Activated CD8-positive, alpha-beta memory T cell treated with anti-CD3 and anti-CD28 coated beads, Interleukin-2, amount 50 U/mL, for 4 hours (primary cell): Measurements from ENCODE around the gene NDUFV2.
"Not testable (repeated sequence)": the region's sequence is repeated elsewhere in the genome, so short reads cannot be mapped to it uniquely, and the experiment has no call there.

ENCODE experiments used
- DNase-seq: peaks from one replicate; pipeline ENCODE4 v3.0.0-alpha.2; 2020

The NDUFV2 gene

DNA sequence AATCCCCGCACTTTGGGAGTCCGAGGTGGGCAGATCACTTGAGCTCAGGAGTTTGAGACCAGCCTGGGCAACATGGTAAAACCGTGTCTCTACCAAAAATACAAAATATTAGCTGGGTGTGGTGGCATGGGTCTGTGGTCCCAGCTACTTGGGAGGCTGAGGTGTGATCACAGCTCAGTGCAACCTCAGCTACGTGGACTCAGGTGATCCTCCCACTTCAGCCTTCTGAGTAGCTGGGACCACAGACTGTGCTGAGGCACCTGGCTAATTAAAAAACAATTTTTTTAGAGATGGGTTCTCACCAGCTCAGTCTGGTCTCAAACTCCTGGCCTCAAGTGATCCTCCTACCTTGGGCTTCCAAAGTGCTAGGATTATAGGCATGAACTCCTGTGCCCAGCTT lies 57.5 kb downstream of the NDUFV2 start:
- no peak for DNase-seq

DNA sequence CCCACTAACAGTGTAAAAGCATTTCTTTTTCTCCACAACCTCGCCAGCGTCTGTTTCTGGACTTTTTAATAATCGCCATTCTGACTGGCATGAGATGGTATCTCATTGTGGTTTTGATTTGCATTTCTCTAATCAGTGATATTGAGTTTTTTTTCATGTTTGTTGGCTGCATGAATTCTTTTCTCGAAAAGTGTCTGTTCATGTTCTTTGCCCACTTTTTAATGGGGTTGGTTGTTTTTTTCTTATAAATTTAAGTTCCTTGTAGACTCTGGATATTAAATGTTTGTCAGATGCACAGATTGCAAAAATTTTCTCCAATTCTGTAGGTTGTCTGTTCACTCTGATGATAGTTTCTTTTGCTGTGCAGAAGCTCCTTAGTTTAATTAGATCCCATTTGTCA lies 60.2 kb downstream of the NDUFV2 start:
- DNase-seq = not testable (repeated sequence)

DNA sequence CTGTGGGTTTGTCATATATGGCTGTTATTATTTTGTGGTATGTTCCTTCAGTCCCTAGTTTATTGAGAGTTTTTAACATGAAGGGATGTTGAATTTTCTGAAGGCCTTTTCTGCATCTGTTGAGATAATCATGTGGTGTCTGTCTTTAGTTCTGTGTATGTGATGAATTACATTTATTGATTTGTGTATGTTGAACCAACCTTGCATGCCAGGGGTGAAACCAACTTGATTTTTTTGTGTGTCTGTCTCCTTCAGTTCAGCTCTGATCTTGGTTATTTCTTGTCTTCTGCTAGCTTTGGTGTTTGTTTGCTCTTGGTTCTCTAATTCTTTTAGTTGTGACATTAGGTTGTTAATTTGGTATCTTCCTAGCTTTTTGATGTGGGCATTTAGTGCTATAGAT lies 61.6 kb downstream of the NDUFV2 start:
- DNase-seq = not testable (repeated sequence)

DNA sequence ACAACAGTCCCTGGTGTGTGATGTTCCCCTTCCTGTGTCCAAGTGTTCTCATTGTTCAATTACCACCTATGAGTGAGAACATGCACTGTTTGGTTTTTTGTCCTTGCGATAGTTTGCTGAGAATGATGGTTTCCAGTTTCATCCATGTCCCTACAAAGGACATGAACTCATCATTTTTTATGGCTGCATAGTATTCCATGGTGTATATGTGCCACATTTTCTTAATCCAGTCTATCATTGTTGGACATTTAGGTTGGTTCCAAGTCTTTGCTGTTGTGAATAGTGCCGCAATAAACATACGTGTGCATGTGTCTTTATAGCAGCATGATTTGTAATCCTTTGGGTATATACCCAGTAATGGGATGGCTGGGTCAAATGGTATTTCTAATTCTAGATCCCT lies 63.4 kb downstream of the NDUFV2 start:
- DNase-seq = not testable (repeated sequence)

DNA sequence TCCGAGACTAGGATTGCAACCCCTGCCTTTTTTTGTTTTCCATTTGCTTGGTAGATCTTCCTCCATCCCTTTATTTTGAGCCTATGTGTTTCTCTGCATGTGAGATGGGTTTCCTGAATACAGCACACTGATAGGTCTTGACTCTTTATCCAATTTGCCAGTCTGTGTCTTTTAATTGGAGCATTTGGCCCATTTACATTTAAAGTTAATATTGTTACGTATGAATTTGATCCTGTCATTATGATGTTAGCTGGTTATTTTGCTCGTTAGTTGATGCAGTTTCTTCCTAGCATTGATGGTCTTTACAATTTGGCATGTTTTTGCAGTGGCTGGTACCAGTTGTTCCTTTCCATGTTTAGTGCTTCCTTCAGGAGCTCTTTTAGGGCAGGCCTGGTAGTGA lies 67.0 kb downstream of the NDUFV2 start:
- not testable (repeated sequence) for DNase-seq

DNA sequence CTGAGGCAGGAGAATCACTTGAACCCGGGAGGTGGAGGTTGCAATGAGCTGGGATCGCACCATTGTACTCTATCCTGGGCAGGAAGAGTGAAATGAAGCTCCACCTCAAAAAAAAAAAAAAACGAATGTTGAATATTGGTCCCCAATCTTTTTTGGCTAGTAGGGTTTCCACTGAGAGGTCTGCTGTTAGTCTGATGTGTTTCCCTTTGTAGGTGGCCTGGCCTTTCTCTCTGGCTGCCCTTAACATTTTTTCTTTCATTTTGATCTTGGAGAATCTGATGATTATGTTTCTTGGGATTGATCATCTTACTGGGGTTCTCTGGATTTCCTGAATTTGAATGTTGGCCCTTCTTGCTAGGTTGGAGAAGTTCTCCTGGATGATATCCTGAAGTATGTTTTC lies 69.4 kb downstream of the NDUFV2 start:
- not testable (repeated sequence) for DNase-seq

DNA sequence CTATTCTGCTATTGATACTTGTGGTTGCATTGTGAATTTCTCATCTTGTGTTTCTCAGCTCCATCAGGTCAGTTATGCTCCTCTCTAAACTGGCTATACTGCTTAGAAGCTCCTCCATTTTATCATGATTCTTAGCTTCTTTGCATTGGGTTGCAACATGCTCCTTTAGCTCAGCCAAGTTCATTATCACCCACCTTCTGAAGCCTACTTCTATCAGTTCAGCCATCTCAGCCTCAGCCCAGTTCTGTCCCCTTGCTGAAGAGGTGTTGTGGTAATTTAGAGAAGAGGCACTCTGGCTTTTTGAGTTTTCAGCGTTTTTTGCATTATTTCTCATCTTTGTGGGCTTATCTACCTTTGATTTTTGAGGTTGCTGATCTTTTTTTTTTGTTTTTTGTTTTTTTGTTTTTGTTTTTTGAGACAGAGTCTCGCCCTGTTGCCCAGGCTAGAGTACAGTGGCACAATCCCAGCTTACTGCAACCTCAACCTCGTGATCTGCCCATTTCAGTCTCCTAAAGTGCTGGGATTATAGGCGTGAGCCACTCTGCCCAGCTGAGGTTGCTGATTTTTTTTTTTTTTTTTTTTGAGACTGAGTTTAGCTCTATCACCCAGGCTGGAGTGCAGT lies 70.1 kb downstream of the NDUFV2 start:
- no peak for DNase-seq

DNA sequence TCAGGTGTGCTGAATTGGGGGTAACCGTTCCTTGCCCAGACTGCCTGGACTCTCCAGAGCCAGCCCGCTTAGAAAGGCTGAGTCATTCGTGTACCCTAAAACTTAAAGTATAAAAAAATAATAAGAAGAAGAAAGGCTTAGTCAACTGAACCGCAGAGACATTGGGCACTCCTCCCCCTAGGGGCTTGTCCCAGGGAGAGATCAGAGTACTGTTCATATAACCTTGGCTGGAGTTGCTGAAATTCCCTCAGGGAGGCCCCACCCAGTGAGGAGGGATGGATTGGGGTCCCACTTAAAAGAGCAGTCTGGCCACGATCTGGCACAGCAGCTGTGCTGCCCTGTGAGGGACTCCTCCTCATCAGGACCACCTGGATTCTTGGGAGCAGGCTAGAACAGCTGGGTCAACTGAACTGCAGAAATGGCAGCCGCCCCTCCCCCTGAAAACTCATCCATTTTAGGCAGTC lies 71.3 kb downstream of the NDUFV2 start:
- DNase-seq = no peak

DNA sequence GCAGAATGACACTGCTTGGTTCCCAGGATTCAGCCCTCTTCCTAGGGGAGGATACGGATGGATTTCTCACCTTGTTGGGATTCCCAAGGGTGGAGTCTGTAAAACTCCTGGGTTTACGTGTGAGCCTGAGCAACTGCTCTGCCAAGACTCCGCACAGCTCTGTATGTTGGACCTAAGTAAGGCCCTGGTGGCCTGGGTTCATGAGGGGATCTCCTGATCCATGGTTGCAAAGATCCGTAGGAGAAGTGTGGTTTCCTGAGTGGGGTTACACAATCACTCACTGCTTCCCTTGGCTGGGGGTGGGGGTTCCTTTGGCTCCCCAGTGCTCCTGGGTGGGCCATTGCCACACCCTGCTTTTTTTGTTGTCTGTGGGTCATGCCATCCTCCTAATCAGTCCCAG lies 71.8 kb downstream of the NDUFV2 start:
- no peak for DNase-seq

DNA sequence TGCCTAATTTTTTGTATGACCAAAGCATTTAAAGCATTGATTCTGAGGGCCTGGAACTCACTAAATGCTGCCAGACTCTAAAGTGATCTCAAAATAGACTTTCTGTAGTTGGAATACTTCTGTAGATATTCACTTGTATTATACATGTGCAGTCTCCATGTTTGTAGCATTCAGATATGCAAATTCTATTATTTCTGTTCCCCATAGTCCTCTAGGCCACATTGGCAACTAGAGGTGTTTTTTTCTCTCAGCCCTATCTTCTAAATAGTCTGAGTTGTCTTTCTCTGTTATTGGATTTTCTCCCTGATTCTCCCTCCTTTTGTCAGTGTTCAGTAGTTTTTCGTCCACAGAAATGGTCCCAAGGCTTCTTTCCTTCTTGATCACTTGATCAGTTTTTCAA lies 72.6 kb downstream of the NDUFV2 start:
- no peak for DNase-seq

DNA sequence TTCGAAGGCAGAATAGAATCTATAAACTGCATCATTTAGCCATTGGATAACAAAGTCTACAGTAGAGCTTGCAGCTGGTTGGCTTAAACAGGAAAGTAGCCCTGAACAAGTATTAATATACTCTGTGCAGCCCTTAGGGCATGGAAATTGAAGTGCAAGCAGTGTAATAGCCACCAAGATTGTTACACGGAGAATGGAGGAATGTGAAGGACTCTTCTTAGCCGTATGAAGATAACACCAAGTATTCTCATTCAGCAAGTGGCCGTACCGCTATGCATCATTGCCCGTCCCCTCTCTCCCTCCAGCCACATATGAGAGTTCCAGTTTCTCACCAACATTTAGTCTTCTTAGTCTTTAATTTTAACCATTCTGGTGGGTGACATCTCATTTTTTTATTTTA lies 74.5 kb downstream of the NDUFV2 start:
- DNase-seq = no peak

DNA sequence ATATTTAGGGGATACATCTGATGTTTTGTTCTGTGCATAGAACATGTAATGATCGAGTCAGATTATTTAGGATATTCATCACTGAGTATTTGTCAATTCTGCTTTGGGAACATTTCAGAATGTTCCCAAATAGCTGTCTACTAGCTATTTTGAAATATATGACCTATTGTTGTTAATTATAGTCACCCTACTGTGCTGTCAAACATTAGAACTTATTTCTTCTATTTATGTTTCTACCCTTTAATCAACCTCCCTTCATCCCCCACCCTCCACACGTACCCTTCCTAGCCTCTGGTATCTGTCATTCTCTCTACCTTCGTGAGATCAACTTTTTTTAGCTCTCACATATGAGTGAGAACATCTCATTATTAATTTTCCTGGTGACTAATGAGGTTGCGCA lies 75.0 kb downstream of the NDUFV2 start:
- DNase-seq = no peak

DNA sequence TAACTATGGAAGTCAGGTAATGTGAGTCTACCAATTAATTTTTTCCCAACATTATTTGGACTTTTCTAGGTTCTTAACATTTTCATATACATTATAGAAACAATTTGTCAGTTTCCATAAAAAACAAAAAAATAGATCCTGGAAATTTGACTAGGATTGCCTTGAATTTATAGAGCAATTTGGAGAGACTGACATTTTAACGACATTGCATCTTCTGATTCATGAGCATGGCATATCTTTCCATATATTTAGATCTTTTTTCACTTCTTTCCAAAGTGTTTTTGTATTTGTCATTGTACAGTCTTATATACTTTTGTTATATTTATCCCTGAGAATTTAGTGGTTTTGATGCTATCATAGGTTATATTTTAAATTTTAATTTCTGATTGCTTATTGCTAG lies 76.1 kb downstream of the NDUFV2 start:
- DNase-seq = no peak

DNA sequence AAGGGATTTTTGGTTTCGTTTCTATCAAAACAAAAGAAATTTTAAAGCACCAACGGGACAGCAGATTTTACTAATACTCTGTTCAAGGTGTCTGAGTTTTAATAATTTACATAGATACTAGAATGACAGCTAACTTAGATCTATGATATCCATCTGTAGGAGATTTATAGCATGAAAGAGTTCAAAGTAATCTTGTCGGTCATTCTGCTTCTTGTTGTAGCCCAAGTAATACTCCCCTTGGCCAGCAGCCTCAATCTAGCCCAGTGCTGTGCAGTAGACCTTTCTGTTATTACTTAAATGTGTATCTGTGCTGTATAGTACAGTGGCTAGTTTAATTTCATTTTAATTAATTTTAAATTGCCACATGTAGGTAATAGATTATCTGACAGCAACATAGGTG lies 78.8 kb downstream of the NDUFV2 start:
- no peak for DNase-seq

DNA sequence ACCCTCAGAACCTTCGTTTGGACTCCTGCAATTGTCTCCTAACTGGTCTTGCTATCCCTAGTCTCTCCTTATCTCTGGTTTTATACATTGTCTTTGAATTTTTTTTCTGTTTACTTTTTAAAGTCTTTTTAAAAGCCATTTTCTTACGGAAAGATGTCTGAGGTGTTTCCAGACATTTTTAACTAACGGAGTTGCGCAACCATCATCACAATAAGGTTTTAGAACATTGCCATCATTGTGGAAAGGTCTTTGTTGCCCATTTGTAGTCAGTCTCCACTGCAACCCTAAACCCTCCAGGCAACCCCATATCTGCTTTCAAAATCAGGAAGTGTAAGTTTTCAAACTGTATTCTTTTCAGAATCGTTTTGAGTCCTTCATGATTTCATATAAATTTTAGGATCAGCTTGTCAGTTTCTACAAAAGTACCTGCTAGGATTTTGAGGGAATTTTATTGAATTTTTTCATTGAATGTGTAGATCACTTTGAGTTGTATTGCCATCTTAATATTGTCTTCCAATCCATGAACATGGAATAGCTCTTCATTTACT lies 80.4 kb downstream of the NDUFV2 start:
- no peak for DNase-seq
